NCI-H345 (cell line): ENCODE data around the gene CREB3.

Source experiments
- DNase-seq: peaks from one replicate; lab custom pipeline; 2025; lab: John Stamatoyannopoulos, UW

Gene CREB3

GRCh38 chr9:35727676-35728040 is 4.8 kb upstream of the CREB3 start:
- no peak for DNase-seq

DNA sequence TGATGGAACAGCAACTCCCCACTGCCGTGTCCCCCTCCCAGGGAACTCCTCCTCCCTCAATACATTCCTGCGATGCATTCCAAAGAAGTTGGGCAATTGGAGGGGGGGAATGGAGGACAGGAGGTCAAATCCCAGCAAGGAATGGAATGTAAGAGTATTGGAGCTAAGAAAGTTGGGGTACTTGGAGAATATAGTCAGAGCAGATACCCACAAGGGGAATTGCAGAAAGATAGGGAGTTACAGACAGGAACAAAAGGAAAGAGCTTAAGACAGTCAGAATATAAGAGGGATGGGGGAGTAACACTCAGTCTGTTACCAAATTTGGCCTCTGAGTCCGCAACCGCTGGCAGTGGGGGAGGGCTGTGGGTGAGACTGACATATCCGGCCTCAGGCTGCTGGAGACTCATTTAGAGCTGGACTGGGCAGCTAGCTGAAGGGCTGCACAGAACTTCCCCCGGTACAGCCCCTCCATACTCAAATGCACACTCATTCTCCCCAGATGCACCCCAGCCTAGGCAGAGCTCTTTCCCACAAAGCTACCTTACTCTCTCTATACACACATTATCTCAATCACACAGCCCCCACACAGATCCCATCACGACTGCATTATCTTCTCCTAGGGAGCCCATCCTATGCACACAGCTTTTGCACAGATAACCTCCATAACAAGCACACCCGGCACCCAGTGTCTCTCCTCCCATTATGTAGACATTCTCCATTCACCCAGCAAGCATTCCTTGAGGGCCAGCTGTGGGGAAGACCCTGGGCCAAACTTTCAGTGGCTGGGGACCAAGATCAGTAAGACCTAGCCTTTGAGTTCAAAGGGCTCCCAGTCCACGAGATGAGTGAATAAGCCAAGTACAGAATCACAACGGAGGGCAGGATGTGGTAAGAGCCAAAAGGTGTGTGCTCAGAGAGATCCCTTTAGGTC is 4.2 kb upstream of the CREB3 start:
- DNase-seq = no peak

GRCh38 chr9:35729101-35729500 is 3.4 kb upstream of the CREB3 start:
- DNase-seq = no peak

- DNase-seq = peak; percentile 11
Observed at GRCh38 chr9:35729700-35730485, 2.6 kb upstream of the CREB3 start.

GRCh38 chr9:35730486-35730854 is 2.0 kb upstream of the CREB3 start:
- DNase-seq = no peak

DNA sequence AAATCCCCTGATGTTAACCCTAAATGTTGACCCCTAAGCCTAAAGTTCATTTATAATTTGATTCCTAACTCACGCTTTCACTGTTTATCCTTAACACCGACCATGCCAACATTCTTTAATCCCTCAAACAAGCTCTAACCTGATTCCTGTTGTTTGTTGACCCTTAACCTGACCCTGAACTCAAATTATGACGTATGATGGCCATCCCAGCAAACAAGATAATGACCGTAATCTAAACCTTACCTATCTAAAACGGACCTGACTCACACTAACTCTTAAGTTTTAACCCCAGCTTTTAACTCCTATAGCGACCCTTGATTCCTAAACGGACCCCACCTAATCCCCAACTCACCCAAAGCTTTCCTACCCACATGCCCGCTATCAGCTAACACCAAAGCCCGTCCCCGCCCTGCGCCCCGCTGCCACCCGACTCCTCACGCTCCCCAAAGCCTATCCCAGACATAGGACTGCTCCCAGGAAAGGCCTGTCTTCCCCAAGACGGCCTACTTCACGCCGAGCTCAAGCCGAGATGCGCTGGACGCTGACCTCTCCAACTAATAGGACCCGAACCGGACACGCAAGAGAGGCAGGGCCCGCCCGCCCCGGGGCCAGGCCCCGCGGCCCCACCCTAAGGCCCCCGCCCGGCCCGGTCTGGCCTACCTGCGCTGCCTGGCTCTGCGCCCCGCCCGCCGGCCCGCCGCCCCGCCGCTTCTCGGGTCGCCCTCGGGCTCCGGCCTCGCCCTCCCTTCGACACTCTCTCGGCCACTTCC is 866 bp upstream of the CREB3 start:
- DNase-seq = peak; percentile 30

- peak; percentile 47 for DNase-seq
Observed at GRCh38 chr9:35732800-35733541, 505 bp downstream of the CREB3 start.

DNA sequence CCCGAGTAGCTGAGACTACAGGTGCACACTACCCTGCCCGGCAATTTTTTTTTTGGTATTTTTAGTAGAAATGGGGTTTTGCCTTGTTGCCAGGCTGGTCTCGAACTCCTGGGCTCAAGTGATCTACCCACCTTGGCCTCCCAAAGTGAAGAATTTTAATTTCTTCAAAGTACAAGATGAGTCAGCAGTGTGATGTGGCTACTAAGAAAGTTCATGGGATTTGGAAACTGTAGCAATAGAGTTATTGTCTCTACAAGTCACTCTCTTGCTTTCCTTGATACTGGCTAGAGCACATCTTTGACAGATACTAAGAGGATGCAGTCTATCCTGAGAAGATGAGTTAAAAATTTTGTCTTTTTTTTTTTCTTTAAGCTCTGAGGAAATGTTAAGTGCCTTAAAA is 1.6 kb downstream of the CREB3 start:
- no peak for DNase-seq

DNA sequence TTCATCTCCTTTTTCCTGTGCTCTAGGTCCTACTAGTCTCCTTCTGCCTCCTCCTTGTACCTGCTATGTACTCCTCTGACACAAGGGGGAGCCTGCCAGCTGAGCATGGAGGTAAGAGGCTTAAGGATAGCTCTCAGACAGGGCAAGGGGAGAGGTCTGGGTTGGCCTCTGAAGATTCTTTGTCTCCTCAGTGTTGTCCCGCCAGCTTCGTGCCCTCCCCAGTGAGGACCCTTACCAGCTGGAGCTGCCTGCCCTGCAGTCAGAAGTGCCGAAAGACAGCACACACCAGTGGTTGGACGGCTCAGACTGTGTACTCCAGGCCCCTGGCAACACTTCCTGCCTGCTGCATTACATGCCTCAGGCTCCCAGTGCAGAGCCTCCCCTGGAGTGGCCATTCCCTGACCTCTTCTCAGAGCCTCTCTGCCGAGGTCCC is 3.8 kb downstream of the CREB3 start:
- DNase-seq = peak; percentile 65

DNA sequence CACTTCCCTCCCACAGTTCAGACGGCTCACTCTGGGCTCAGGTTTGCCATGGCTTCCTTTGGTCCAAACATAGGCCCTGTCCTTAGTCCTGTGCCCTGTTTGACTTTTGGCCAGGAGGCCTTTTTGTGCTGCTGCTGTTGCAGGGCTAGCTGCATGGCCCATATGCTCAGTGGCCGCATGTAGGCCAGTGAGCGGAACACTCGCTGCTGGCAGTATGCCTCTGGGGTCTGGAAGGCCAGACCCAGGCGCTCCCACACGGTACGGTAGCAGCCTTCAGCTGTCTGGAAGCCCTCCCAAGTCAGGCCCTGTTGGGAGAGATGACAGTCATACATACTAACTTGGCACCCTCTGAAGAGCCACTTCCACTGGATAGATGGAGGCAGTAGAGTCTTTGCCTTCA is 4.7 kb downstream of the CREB3 start:
- no peak for DNase-seq

DNA sequence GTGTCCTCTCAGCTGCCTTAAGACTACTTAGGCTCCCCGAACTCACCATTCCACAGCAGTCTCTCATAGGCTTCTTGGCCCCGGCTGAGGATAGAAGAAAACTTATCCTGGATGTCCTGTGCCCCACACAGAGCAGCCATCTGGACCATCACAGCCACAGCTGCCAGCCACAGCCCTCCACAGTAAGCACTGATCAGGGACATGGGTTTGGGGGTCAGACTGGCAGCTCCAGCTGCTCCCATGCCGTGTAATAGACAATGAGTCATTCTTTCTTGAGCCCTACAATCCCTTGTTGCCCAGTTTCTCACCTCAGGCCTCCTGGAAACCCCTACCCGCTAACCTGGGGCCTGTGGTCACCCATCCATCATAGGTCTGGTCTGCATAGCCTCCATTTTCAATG is 5.7 kb downstream of the CREB3 start:
- no peak for DNase-seq

GRCh38 chr9:35738924-35739323 is 6.5 kb downstream of the CREB3 start:
- no peak for DNase-seq

- no peak for DNase-seq
Observed at GRCh38 chr9:35740243-35740642, 7.8 kb downstream of the CREB3 start.

DNA sequence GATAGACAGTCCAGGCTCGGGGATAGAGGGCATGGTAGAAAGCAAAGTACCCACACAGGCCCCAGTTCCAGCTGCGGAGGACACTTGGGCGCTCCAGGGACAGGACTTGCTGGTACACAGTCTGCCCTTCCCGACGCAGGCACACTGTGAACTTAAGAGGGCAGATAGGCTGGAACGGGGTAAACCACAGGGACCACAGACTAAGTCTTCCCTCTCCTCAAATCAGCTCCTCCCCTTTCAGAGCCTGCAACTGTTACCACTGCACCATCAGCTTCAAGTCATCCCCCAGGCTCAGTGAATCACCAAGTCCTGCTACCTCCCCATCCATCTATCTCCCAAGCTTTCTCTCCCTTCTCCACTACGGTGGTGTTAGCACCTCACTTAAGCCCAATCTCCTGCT is 9.3 kb downstream of the CREB3 start:
- no peak for DNase-seq

GRCh38 chr9:35743452-35743851 is 11.0 kb downstream of the CREB3 start:
- DNase-seq = no peak

- DNase-seq = no peak
Observed at GRCh38 chr9:35743880-35744518, 11.5 kb downstream of the CREB3 start.

DNA sequence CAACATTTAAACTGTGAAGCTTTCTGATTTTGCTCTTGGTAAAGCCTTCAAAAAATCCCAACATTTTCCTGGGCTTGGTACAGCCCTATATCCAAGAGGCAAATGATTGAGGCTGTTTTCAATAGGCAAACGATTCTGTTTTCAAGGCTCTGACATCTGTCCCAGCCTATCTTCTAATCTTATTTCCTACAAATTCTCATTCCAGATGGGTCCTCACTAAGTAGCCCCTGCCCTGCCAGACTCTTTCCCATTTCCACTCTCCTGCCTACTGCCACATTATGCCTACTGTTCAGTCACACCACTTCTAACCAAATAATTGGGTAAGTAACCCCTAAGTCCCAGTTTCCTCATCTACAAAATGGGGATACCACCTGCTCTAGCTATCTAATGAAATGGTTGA is 13.1 kb downstream of the CREB3 start:
- no peak for DNase-seq

GRCh38 chr9:35746583-35746982 is 14.1 kb downstream of the CREB3 start:
- no peak for DNase-seq

- no peak for DNase-seq
Observed at GRCh38 chr9:35748242-35748857, 15.9 kb downstream of the CREB3 start.

DNA sequence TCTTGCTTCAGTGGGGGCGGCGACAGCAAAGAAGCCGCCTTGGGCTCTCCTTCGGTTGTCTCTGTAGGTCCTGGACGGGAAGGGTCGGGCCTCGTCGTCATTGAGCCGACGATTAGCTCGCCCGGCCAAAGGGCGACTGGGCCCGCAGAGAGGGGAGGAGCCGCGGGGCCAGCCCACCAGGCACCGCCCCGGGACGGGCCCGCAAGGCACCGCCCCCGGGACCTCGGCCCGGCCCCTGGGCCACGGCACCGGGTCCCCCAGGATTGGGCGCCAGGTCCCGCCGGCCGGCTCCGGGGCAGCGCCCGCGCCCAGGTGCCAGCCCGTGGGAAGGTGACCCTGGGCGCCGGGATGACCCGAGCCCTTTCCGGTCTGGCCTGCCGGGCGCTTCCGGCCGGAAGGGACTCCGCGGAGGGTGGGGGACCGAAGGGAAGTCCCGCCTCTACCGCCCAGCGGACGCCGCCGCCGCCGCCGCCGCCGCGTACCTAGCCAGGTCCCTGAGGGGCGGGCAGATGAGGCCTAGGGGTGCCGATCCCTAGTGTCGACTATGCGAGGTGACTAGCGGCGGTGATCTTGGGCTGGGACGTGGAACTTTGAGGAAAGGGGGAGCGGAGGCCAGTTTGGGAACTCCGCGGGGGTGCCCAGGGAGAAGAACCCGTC is 16.5 kb downstream of the CREB3 start, which contains the start of the genes GBA2 and RGP1:
GBA2 (minus strand) TSS at position 371 of the 657 bp plus-strand sequence. CDS start 524 bp downstream, outside the sequence.
RGP1 (plus strand) TSS at position 430 of the 657 bp plus-strand sequence. CDS start 469 bp downstream, outside the sequence.
- peak; percentile 78 for DNase-seq
